HG03159 (cell line): Measurements from ENCODE around the gene BASP1.
"Not testable (repeated sequence)": the region's sequence is repeated elsewhere in the genome, so short reads cannot be mapped to it uniquely, and the experiment has no call there.

ENCODE experiments used
- ATAC-seq: cut with Tn5 transposase; IDR thresholded peaks from one replicate; pipeline ENCODE4 v1.9.1; 2021; ENCODE audit warnings: mild to moderate bottlenecking, moderate library complexity; ENCODE audit not compliant: unreplicated experiment

BASP1 gene

GRCh38 chr5:17249029-17249634, 31.7 kb downstream of the BASP1 start:
- no peak for ATAC-seq

- not testable (repeated sequence) for ATAC-seq
Measured at GRCh38 chr5:17249841-17250240, 32.4 kb downstream of the BASP1 start.

GRCh38 chr5:17252543-17252942, 35.1 kb downstream of the BASP1 start:
- no peak for ATAC-seq

GRCh38 chr5:17255471-17256021, 38.1 kb downstream of the BASP1 start:
- peak; percentile 62 for ATAC-seq

- ATAC-seq = no peak
Measured at GRCh38 chr5:17256171-17256570, 38.7 kb downstream of the BASP1 start.

GRCh38 chr5:17256839-17257238, 39.4 kb downstream of the BASP1 start:
- no peak for ATAC-seq

- ATAC-seq = peak; percentile 81
Measured at GRCh38 chr5:17257705-17258273, 40.4 kb downstream of the BASP1 start.

GRCh38 chr5:17258431-17258830, 41.0 kb downstream of the BASP1 start:
- ATAC-seq = no peak

GRCh38 chr5:17259012-17259411, 41.6 kb downstream of the BASP1 start:
- ATAC-seq = not testable (repeated sequence)

GRCh38 chr5:17259630-17260257, 42.3 kb downstream of the BASP1 start:
- ATAC-seq = no peak

GRCh38 chr5:17260549-17260948, 43.1 kb downstream of the BASP1 start:
- ATAC-seq = no peak

GRCh38 chr5:17261075-17261474, 43.6 kb downstream of the BASP1 start:
- ATAC-seq = no peak

GRCh38 chr5:17265041-17265440, 47.6 kb downstream of the BASP1 start:
- no peak for ATAC-seq

GRCh38 chr5:17267106-17267505, 49.7 kb downstream of the BASP1 start:
- peak; percentile 47 for ATAC-seq

- ATAC-seq = peak; percentile 70
Measured at GRCh38 chr5:17269201-17269600, 51.8 kb downstream of the BASP1 start.

- no peak for ATAC-seq
Measured at GRCh38 chr5:17272111-17272510, 54.7 kb downstream of the BASP1 start.

GRCh38 chr5:17275289-17276158, 58.1 kb downstream of the BASP1 start:
- ATAC-seq = no peak

GRCh38 chr5:17276445-17276844, 59.0 kb downstream of the BASP1 start:
- ATAC-seq = peak; percentile 71

GRCh38 chr5:17277907-17278306, 60.5 kb downstream of the BASP1 start:
- ATAC-seq = no peak

GRCh38 chr5:17278931-17279330, 61.5 kb downstream of the BASP1 start:
- ATAC-seq = no peak

GRCh38 chr5:17279487-17279886, 62.1 kb downstream of the BASP1 start:
- ATAC-seq = no peak
